Amniotic epithelial cell (primary cell): ENCODE measurements around the gene SAP130.
"Not testable (repeated sequence)": the region's sequence is repeated elsewhere in the genome, so short reads cannot be mapped to it uniquely, and the experiment has no call there.

Experiments used
- DNase-seq: peaks from one replicate; pipeline ENCODE4 v3.0.0-alpha.2; 2010; ENCODE audit warnings: low read depth

SAP130 gene

DNA sequence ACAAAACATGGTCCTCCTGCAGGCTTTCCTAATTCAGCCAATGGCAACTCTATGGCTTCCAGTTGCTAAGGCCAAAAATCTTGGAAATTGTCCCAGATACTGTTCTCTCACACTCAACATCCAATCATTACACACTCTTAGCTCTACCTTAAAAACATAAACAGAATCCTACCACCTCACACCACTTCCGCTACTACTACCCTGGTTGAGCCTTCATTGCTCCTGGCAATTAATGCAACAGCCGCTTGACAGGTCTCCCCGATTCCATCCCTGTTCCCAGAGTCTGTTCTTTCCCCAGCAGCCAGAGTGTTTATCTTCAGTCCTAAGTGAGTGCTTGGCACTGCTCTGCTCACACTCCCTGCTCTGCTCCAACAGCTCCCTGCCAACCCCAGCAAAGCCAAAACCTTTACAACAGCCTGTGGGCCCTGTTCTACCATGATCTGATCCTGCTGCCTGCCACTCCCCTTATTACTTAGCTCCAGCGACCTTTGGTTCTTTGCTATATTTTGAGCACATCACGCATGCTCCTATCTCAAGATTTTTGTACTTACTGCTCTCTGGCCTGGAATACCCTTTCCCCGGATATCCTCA, 74.6 kb downstream of the SAP130 start:
- DNase-seq: peak; percentile 17

GRCh38 chr2:127951026-127951425, 76.8 kb downstream of the SAP130 start:
- peak; percentile 85 for DNase-seq

DNA sequence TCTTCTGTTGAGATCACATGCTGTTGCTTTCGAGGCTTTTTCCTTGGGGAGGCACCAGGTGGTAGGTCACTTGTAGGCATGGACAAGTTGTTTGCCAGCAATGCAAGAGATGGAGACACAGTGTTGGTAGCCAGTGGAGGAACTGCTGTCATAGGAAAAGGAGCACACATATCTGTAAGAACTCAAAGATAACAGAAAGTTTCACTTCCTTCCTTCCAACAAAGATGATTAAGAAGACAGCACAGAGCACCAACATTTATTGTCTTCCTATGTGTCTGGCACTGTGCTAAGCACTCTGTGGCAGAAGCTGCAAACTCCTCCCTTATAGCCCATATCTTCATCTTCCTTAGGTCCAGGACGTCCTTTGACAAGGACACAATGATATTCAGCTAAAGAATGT, 77.6 kb downstream of the SAP130 start:
- no peak for DNase-seq

- DNase-seq: no peak
These were observed 82.6 kb downstream of the SAP130 start for GRCh38 chr2:127945281-127945680.

- DNase-seq: no peak
These were observed 84.7 kb downstream of the SAP130 start for GRCh38 chr2:127943186-127943585.

GRCh38 chr2:127942002-127942401, 85.9 kb downstream of the SAP130 start:
- no peak for DNase-seq

GRCh38 chr2:127941461-127941860, 86.4 kb downstream of the SAP130 start:
- DNase-seq: no peak

- no peak for DNase-seq
These were observed 87.2 kb downstream of the SAP130 start for GRCh38 chr2:127940641-127941040.

GRCh38 chr2:127935337-127935736, 92.5 kb downstream of the SAP130 start:
- DNase-seq: no peak

DNA sequence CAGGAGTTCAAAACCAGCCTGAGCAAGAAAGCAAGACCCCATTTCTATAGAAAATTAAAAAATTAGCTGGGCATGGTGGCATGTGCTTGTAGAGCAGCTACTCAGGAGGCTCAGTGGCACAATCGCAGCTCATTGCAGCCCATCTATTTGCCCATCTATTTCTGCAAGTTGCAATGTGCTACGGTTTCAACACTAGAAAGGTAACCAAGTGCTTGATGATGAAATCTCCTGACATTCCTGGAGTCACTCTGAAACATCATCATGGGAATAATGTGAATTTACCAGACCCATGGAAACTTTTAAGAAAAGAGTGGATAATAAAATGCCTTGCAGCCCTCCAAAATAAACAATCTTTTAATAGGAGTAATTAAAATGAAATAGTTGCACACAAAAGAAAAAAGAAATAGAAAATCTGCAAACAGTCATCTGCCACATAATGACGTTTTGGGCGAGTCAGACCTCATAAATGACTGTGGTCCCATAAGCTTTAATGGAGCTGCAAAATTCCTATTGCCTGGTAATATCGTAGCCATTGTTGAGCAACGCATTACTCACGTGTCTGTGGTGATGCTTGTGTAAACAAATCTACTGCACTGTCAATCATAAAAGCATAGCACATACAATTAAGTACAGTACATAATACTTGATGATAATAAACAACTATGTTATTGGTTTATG, 95.5 kb downstream of the SAP130 start:
- DNase-seq: peak; percentile 91

DNA sequence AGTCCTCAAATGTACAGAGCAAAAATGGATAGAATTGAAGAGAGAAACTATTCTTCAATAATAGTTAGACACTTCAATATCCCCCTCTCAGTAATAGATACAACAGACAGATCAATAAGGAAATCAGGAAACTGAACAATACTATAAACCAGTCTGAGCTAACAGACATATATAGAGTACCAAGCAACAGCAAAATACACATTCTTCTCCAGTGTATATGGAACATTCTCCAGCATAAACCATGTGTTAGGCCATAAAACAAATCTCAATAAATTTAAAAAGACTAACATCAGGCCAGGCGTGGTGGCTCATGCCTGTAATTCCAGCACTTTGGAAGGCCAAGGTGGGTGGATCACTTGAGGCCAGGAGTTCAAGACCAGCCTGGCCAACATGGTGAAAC, 98.4 kb downstream of the SAP130 start:
- DNase-seq: no peak

DNA sequence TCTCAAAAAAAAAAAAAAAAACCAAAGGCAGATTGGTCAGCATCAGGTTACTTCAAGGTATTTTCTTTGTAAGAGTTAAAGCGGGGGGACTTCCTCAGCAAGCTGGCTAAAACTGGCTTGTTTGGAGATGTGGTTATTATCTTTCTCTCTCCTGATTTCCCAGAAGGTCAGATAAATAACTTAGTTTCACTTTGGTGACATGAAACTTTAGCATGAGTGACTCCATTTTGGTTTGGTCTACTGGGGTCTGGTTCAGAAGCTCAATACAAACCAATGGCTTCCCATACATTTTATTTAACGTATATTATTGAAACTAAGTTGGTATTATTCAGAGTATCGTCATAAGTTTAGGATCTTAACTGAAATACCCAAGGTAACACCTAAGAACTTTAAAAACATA, 100.5 kb downstream of the SAP130 start:
- DNase-seq: no peak

- DNase-seq: peak; percentile 32
These were observed 109.9 kb downstream of the SAP130 start for GRCh38 chr2:127917916-127918315.

DNA sequence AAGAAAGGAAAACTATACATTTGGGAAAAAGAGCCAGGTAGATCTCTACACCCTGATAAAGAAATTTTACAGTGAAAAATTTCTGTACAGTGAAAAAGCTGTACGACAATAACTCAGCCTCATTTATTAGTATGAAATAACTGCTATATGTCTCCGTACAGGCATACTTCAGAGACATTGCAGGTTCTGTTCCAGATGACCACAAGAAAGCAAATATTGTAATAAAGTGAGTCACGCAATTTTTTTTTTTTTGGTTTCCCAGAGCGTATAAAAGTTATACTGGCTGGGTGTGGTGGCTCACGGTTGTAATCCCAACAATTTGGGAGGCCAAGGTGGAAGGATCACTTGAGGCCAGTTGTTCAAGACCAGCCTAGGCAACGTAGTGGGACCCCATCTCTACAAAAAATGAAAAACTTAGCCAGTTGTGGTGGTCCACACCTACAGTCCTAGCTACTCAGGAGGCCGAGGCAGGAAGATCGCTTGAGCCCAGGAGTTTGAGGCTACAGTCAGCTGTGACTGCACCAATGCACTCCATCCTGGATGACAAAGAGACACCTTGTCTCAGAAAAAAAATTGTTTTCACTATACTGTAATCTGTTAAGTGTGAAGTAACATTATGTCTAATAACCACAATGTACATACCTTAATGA, 113.9 kb downstream of the SAP130 start:
- DNase-seq: peak; percentile 5

GRCh38 chr2:127911737-127912136, 116.1 kb downstream of the SAP130 start:
- no peak for DNase-seq

- DNase-seq: no peak
These were observed 117.4 kb downstream of the SAP130 start for GRCh38 chr2:127910415-127910814.

DNA sequence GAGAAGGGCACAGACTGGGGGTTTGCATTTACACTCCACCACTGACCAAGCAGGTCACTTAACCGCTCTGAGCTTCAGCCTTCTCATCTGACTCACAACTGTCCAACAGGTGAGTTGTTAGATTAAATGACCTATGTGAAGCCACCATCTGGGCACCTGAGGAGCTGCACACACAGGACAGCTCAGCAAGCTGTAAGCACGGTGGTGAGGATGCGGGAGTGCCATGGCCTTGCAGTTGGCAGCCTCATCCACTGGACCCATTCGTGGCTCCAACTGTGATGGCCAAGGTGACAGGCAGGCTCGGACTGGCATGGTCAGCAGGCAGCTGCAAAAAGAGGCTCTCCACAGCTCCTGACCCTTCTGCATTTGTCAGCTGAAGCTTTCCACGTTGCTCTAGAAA, 118.8 kb downstream of the SAP130 start:
- DNase-seq: no peak

GRCh38 chr2:127907733-127908400, 120.0 kb downstream of the SAP130 start:
- DNase-seq: not testable (repeated sequence)

GRCh38 chr2:127906206-127906926, 121.5 kb downstream of the SAP130 start:
- DNase-seq: no peak

DNA sequence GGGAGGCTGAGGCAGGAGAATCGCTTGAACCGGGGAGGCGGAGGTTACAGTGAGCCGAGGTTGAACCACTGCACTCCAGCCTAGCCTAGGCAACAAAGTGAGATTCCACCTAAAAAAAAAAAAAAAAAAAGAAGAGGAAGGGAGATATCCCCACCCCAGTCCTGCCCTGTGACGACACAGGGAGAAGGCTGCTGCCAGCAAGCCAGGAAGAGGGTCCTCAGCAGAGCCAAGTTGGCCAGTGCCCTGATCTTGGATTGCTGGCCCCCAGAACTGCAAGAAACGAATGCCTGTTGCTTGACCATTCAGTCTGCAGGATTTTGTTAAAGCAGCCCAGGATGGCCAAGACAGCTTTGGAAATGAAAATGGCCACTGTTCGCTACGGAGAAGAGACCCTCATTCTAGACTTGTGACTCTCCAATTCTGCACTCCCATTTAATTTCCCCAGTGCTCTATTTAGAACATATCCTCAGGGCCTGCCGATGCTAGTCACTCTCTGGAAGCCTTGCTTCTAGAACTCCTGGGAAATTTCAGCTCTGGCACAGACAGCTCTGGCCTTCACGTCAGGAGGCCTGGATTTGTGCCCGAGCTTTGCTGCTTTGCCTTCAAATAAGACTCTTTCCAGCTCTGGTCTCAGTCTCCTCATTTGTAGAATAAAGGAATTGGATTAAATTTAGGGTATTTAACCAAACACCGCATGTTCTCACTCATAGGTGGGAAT, 126.4 kb downstream of the SAP130 start:
- DNase-seq: peak; percentile 48

DNA sequence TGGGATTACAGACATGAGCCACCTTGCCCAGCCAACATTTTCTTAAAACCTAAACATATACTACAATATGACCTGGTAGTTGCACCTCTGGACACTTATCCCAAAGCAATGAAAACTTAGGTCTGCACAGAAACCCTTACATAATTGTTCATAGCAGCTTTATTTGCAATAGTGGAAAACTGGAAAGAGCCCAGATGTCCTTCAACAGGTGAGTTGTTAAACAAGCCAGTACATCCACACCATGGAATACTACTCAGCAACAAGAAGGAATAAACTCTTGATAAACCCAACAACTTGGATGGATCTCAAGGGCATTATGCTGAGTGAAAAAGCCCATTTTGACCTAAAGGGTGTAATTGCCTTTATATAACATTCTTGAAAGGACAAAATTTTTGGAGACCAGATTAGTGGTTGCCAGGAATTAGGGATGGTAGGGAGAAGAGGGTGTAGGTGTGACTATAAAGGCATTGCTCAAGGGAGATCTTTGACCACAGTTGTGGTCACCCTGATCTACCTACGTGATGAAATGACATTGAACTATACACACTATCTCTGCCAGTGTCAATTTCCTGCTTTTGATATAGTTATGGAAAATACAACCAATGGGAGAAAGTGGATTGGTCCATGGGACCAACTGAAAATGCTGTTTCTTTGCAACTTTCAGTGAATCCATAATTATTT, 130.2 kb downstream of the SAP130 start:
- DNase-seq: no peak
